ENCODE results near the gene VEPH1. TPM values are rescaled to one million over a fixed set of nuclear protein-coding genes. Genes with fewer than 3 reads are reported as not detected.

VEPH1 gene
- total RNA-seq, 2 donors from 2014 or later: 11.8 to 17.1 TPM

GRCh38 chr3:157515398-157515797, 12.2 kb upstream of the VEPH1 start:
- peaks cover 10% of the 10 kb centered on the region for H3K9me3 Mint-ChIP-seq
- Histone ChIP-seq H3K9ac (ENCODE audit: extremely low read depth, low read length, poor library complexity, severe bottlenecking) (no peak overlapping the region), H3K27ac (ENCODE audit: low read depth, low read length) (no peak overlapping the region), H3K27me3 (ENCODE audit: control insufficient read depth, insufficient read depth, low read length, poor library complexity, severe bottlenecking) (no peaks in the 10 kb centered on the region), H3K36me3 (ENCODE audit: control insufficient read depth, insufficient read depth, low read length) (no peaks in the 10 kb centered on the region), H3K4me3 (ENCODE audit: low read length) (no peak overlapping the region), H3K4me1 (ENCODE audit: control insufficient read depth, insufficient read depth, low read length) (no peaks in the 10 kb centered on the region), H3K9me3 (ENCODE audit: control insufficient read depth, low read length) (peaks cover 8% of the 10 kb centered on the region)
- H3K27me3 Mint-ChIP-seq (ENCODE audit: insufficient read depth): no peaks in the 10 kb centered on the region
- WGBS, 2 experiments (ENCODE audit: insufficient coverage in 1 of 2, insufficient read length in 1 of 2): 92 to 100% methylated on average over 1 to 5 of the region's 5 CpGs
- H3K4me1 Mint-ChIP-seq: no peaks in the 10 kb centered on the region
- peaks cover 2% of the 10 kb centered on the region for H3K36me3 Mint-ChIP-seq (ENCODE audit: low read depth)
- no peak overlapping the region for H3K4me3 Mint-ChIP-seq
- TF ChIP-seq, protein P1, sequence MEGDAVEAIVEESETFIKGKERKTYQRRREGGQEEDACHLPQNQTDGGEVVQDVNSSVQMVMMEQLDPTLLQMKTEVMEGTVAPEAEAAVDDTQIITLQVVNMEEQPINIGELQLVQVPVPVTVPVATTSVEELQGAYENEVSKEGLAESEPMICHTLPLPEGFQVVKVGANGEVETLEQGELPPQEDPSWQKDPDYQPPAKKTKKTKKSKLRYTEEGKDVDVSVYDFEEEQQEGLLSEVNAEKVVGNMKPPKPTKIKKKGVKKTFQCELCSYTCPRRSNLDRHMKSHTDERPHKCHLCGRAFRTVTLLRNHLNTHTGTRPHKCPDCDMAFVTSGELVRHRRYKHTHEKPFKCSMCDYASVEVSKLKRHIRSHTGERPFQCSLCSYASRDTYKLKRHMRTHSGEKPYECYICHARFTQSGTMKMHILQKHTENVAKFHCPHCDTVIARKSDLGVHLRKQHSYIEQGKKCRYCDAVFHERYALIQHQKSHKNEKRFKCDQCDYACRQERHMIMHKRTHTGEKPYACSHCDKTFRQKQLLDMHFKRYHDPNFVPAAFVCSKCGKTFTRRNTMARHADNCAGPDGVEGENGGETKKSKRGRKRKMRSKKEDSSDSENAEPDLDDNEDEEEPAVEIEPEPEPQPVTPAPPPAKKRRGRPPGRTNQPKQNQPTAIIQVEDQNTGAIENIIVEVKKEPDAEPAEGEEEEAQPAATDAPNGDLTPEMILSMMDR (conservative IDR thresholded peaks at IDR 0.05): no peak
- no peak overlapping the region for H3K27ac Mint-ChIP-seq
- DNase-seq: no peak

GRCh38 chr3:157514371-157514895, 11.2 kb upstream of the VEPH1 start:
- no peak overlapping the region for H3K27ac Mint-ChIP-seq
- peaks cover 7% of the 10 kb centered on the region for H3K9me3 Mint-ChIP-seq
- TF ChIP-seq, protein P1 (conservative IDR thresholded peaks at IDR 0.05): no peak
- H3K27me3 Mint-ChIP-seq (ENCODE audit: insufficient read depth): peaks cover 2% of the 10 kb centered on the region
- Histone ChIP-seq H3K9ac (ENCODE audit: extremely low read depth, low read length, poor library complexity, severe bottlenecking) (no peak overlapping the region), H3K27ac (ENCODE audit: low read depth, low read length) (no peak overlapping the region), H3K4me3 (ENCODE audit: low read length) (no peak overlapping the region), H3K36me3 (ENCODE audit: control insufficient read depth, insufficient read depth, low read length) (no peaks in the 10 kb centered on the region), H3K27me3 (ENCODE audit: control insufficient read depth, insufficient read depth, low read length, poor library complexity, severe bottlenecking) (no peaks in the 10 kb centered on the region), H3K4me1 (ENCODE audit: control insufficient read depth, insufficient read depth, low read length) (no peaks in the 10 kb centered on the region), H3K9me3 (ENCODE audit: control insufficient read depth, low read length) (peaks cover 8% of the 10 kb centered on the region)
- no peaks in the 10 kb centered on the region for H3K4me1 Mint-ChIP-seq
- peaks cover 2% of the 10 kb centered on the region for H3K36me3 Mint-ChIP-seq (ENCODE audit: low read depth)
- no peak overlapping the region for H3K4me3 Mint-ChIP-seq
- 94 to 100% methylated on average over 3 of the region's 4 CpGs for WGBS, 2 experiments (ENCODE audit: insufficient coverage in 1 of 2, insufficient read length in 1 of 2)
- DNase-seq: no peak

DNA sequence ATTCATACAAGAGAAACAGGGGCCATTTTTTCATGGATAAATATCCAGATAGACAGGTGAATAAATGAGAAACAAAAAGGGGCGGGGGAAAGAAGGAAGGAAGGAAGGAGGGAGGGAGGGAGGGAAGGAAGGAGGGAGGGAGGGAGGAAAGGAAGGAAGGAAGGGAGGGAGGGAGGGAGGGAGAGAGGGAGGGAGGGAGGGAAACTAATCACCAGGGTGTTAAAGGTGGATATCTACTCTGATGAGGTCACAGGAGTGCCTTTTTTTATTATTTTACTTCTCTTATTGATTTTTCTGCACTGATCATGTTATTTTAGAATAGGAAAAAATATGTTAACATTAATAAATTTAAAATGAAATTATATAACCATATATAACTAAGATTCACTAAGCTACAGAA, 10.4 kb upstream of the VEPH1 start:
- H3K9me3 Mint-ChIP-seq: peaks cover under 1% of the 10 kb centered on the region
- H3K27me3 Mint-ChIP-seq (ENCODE audit: insufficient read depth): peaks cover 2% of the 10 kb centered on the region
- Histone ChIP-seq H3K27me3 (ENCODE audit: control insufficient read depth, insufficient read depth, low read length, poor library complexity, severe bottlenecking) (no peaks in the 10 kb centered on the region), H3K9ac (ENCODE audit: extremely low read depth, low read length, poor library complexity, severe bottlenecking) (no peak overlapping the region), H3K27ac (ENCODE audit: low read depth, low read length) (no peak overlapping the region), H3K9me3 (ENCODE audit: control insufficient read depth, low read length) (peaks cover 4% of the 10 kb centered on the region), H3K36me3 (ENCODE audit: control insufficient read depth, insufficient read depth, low read length) (no peaks in the 10 kb centered on the region), H3K4me3 (ENCODE audit: low read length) (no peak overlapping the region), H3K4me1 (ENCODE audit: control insufficient read depth, insufficient read depth, low read length) (no peaks in the 10 kb centered on the region)
- no peak overlapping the region for H3K4me3 Mint-ChIP-seq
- 78% methylated on average over 1 of the region's 1 CpG; no CpG with 5 or more reads in 1 of the 2 experiments for WGBS, 2 experiments (ENCODE audit: insufficient coverage in 1 of 2, insufficient read length in 1 of 2)
- H3K36me3 Mint-ChIP-seq (ENCODE audit: low read depth): no peaks in the 10 kb centered on the region
- no peak overlapping the region for H3K27ac Mint-ChIP-seq
- no peak for DNase-seq
- no peaks in the 10 kb centered on the region for H3K4me1 Mint-ChIP-seq
- TF ChIP-seq, protein P1 (conservative IDR thresholded peaks at IDR 0.05): no peak
